HG03045 (cell line): Measurements from ENCODE around the gene POLR2F.
A peak's percentile ranks its signal among the peaks of the same experiment; 100 is the strongest.
"Not testable (repeated sequence)": the region's sequence is repeated elsewhere in the genome, so short reads cannot be mapped to it uniquely, and the experiment has no call there.

ENCODE experiments used
- ATAC-seq: cut with Tn5 transposase; IDR thresholded peaks from one replicate; pipeline ENCODE4 v1.9.1; 2021; ENCODE audit warnings: mild to moderate bottlenecking, moderate library complexity; ENCODE audit not compliant: unreplicated experiment

The POLR2F gene

GRCh38 chr22:37952629-37953028 is 870 bp upstream of the POLR2F start:
- ATAC-seq = not testable (repeated sequence)

GRCh38 chr22:37953062-37953436 is 450 bp upstream of the POLR2F start:
- peak; percentile 22 for ATAC-seq

- ATAC-seq = no peak
Observed at GRCh38 chr22:37954686-37955085, 1.2 kb downstream of the POLR2F start.

- ATAC-seq = not testable (repeated sequence)
Observed at GRCh38 chr22:37955825-37956397, 2.4 kb downstream of the POLR2F start.

GRCh38 chr22:37957232-37957631 is 3.7 kb downstream of the POLR2F start:
- ATAC-seq = no peak

GRCh38 chr22:37959231-37959825 is 5.8 kb downstream of the POLR2F start:
- ATAC-seq = no peak

- no peak for ATAC-seq
Observed at GRCh38 chr22:37961062-37961461, 7.6 kb downstream of the POLR2F start.

- ATAC-seq = no peak
Observed at GRCh38 chr22:37965940-37966664, 12.6 kb downstream of the POLR2F start.

GRCh38 chr22:37967147-37967546 is 13.6 kb downstream of the POLR2F start:
- no peak for ATAC-seq

- ATAC-seq = no peak
Observed at GRCh38 chr22:37967637-37968451, 14.3 kb downstream of the POLR2F start.

- no peak for ATAC-seq
Observed at GRCh38 chr22:37968452-37969251, 15.2 kb downstream of the POLR2F start.

GRCh38 chr22:37970864-37971263 is 17.4 kb downstream of the POLR2F start:
- no peak for ATAC-seq

GRCh38 chr22:37971475-37972434 is 18.3 kb downstream of the POLR2F start:
- no peak for ATAC-seq

- ATAC-seq = no peak
Observed at GRCh38 chr22:37972527-37972926, 19.0 kb downstream of the POLR2F start.

- ATAC-seq = no peak
Observed at GRCh38 chr22:37973271-37974170, 20.0 kb downstream of the POLR2F start.

- ATAC-seq = no peak
Observed at GRCh38 chr22:37975153-37975552, 21.7 kb downstream of the POLR2F start.

- not testable (repeated sequence) for ATAC-seq
Observed at GRCh38 chr22:37976022-37976421, 22.5 kb downstream of the POLR2F start.

GRCh38 chr22:37976547-37976946 is 23.0 kb downstream of the POLR2F start:
- no peak for ATAC-seq
